Mucosa of rectum (tissue), 2 donors: ENCODE data around the gene DET1.
A peak's percentile ranks its signal among the peaks of the same experiment; 100 is the strongest.

Experiments used
- H3K27ac ChIP-seq, 2 donors: one replicate each; pipeline ENCODE4 v1.7.0; 2013; ENCODE audit warnings: inconsistent platforms in 2 of 2, low read depth in 2 of 2, low read length in 2 of 2
- H3K27me3 ChIP-seq, 2 donors: one replicate each; pipeline ENCODE4 v1.7.0; 2013; ENCODE audit warnings: low read length in 2 of 2; ENCODE audit not compliant: control insufficient read depth in 2 of 2, insufficient read depth in 2 of 2
- H3K36me3 ChIP-seq, 2 donors: one replicate each; pipeline ENCODE4 v1.7.0; 2013; ENCODE audit warnings: low read length in 2 of 2; ENCODE audit not compliant: control insufficient read depth in 2 of 2, insufficient read depth in 2 of 2
- H3K4me1 ChIP-seq, 2 donors: one replicate each; pipeline ENCODE4 v1.7.0; 2013; ENCODE audit warnings: low read length in 2 of 2, mild to moderate bottlenecking in 1 of 2; ENCODE audit not compliant: control insufficient read depth in 2 of 2, insufficient read depth in 2 of 2
- H3K4me3 ChIP-seq, 2 donors: one replicate each; pipeline ENCODE4 v1.7.0; 2013; ENCODE audit warnings: low read length in 2 of 2
- H3K9ac ChIP-seq, 2 donors: one replicate each; pipeline ENCODE4 v1.7.0; 2013; ENCODE audit warnings: low read length in 2 of 2, low read depth in 1 of 2, mild to moderate bottlenecking in 1 of 2
- H3K9me3 ChIP-seq, 2 donors: one replicate each; pipeline ENCODE4 v1.7.0; 2013; ENCODE audit warnings: low read length in 2 of 2; ENCODE audit not compliant: control insufficient read depth in 2 of 2
- donor health status: healthy.
- donor health status: Normal muscosa, but diverticular disease.

Gene DET1

GRCh38 chr15:88546248-88547129 is at the start of gene DET1:
Gene DET1 (minus strand): TSS chr15:88546681. CDS start chr15:88531705, 14,976 bp downstream.
- peak within 1 kb of the TSS; percentile 75 to 84 for H3K27ac ChIP-seq
- H3K27me3 ChIP-seq = no peaks in the 10 kb centered on the region
- H3K4me1 ChIP-seq = peaks cover 0 to 5% of the 10 kb centered on the region in 2 donors
- no peaks in the 10 kb centered on the region for H3K9me3 ChIP-seq
- H3K4me3 ChIP-seq = peak within 1 kb of the TSS; percentile 86 to 87
- H3K9ac ChIP-seq = peak within 1 kb of the TSS; percentile 29 to 74
- no peaks in the 10 kb centered on the region for H3K36me3 ChIP-seq

GRCh38 chr15:88591384-88591783 is 44.9 kb upstream of the DET1 start:
- no peaks in the 10 kb centered on the region for H3K9me3 ChIP-seq
- H3K27me3 ChIP-seq = peaks cover 0 to 2% of the 10 kb centered on the region in 2 donors
- no peak overlapping the region for H3K4me3 ChIP-seq
- no peak overlapping the region for H3K9ac ChIP-seq
- H3K36me3 ChIP-seq = no peaks in the 10 kb centered on the region
- H3K27ac ChIP-seq = no peak overlapping the region
- H3K4me1 ChIP-seq = no peaks in the 10 kb centered on the region

GRCh38 chr15:88590759-88591158 is 44.3 kb upstream of the DET1 start:
- Histone ChIP-seq H3K4me3 (no peak overlapping the region), H3K27ac (no peak overlapping the region), H3K36me3 (no peaks in the 10 kb centered on the region), H3K4me1 (no peaks in the 10 kb centered on the region), H3K9ac (no peak overlapping the region), H3K27me3 (peaks cover 0 to 2% of the 10 kb centered on the region in 2 donors), H3K9me3 (no peaks in the 10 kb centered on the region)

GRCh38 chr15:88586401-88587162 is 40.1 kb upstream of the DET1 start:
- no peaks in the 10 kb centered on the region for H3K4me1 ChIP-seq
- no peaks in the 10 kb centered on the region for H3K27me3 ChIP-seq
- H3K9me3 ChIP-seq = no peaks in the 10 kb centered on the region
- no peak overlapping the region for H3K9ac ChIP-seq
- no peak overlapping the region for H3K4me3 ChIP-seq
- H3K27ac ChIP-seq = no peak overlapping the region
- no peaks in the 10 kb centered on the region for H3K36me3 ChIP-seq

GRCh38 chr15:88580532-88580931 is 34.1 kb upstream of the DET1 start:
- Histone ChIP-seq H3K36me3 (no peaks in the 10 kb centered on the region), H3K9ac (no peak overlapping the region), H3K9me3 (no peaks in the 10 kb centered on the region), H3K27ac (no peak overlapping the region), H3K4me1 (no peaks in the 10 kb centered on the region), H3K27me3 (no peaks in the 10 kb centered on the region), H3K4me3 (no peak overlapping the region)

GRCh38 chr15:88579322-88579721 is 32.8 kb upstream of the DET1 start:
- H3K9me3 ChIP-seq = no peaks in the 10 kb centered on the region
- H3K36me3 ChIP-seq = no peaks in the 10 kb centered on the region
- H3K9ac ChIP-seq = no peak overlapping the region
- no peaks in the 10 kb centered on the region for H3K4me1 ChIP-seq
- H3K27ac ChIP-seq = no peak overlapping the region
- no peak overlapping the region for H3K4me3 ChIP-seq
- H3K27me3 ChIP-seq = no peaks in the 10 kb centered on the region

- Histone ChIP-seq H3K27ac (no peak overlapping the region), H3K9ac (no peak overlapping the region), H3K4me1 (no peaks in the 10 kb centered on the region), H3K36me3 (no peaks in the 10 kb centered on the region), H3K9me3 (no peaks in the 10 kb centered on the region), H3K27me3 (peaks cover 0 to 5% of the 10 kb centered on the region in 2 donors), H3K4me3 (no peak overlapping the region)
Observed at GRCh38 chr15:88574655-88575054, 28.2 kb upstream of the DET1 start.

- Histone ChIP-seq H3K9me3 (no peaks in the 10 kb centered on the region), H3K36me3 (no peaks in the 10 kb centered on the region), H3K4me1 (no peaks in the 10 kb centered on the region), H3K9ac (no peak overlapping the region), H3K27me3 (peaks cover 0 to 5% of the 10 kb centered on the region in 2 donors), H3K27ac (no peak overlapping the region), H3K4me3 (no peak overlapping the region)
Observed at GRCh38 chr15:88574077-88574476, 27.6 kb upstream of the DET1 start.

GRCh38 chr15:88571852-88572259 is 25.4 kb upstream of the DET1 start:
- H3K4me1 ChIP-seq = no peaks in the 10 kb centered on the region
- peaks cover 0 to 5% of the 10 kb centered on the region in 2 donors for H3K27me3 ChIP-seq
- H3K9me3 ChIP-seq = no peaks in the 10 kb centered on the region
- no peaks in the 10 kb centered on the region for H3K36me3 ChIP-seq
- no peak overlapping the region for H3K27ac ChIP-seq
- no peak overlapping the region for H3K4me3 ChIP-seq
- H3K9ac ChIP-seq = no peak overlapping the region

- Histone ChIP-seq H3K27ac (no peak overlapping the region), H3K9ac (no peak overlapping the region), H3K9me3 (no peaks in the 10 kb centered on the region), H3K27me3 (peaks cover 0 to 5% of the 10 kb centered on the region in 2 donors), H3K4me3 (no peak overlapping the region), H3K4me1 (no peaks in the 10 kb centered on the region), H3K36me3 (no peaks in the 10 kb centered on the region)
Observed at GRCh38 chr15:88571153-88571851, 24.8 kb upstream of the DET1 start.
